Neuronal stem cell (in vitro differentiated cells): Measurements from ENCODE around the gene LPCAT1.
A peak's percentile ranks its signal among the peaks of the same experiment; 100 is the strongest.

Experiments used
- DNase-seq: peaks from one replicate; pipeline ENCODE4 v3.0.0-alpha.2; 2013; ENCODE audit warnings: low spot score
- H2AFZ ChIP-seq: one replicate; pipeline ENCODE4 v1.6.1; 2013; ENCODE audit warnings: mild to moderate bottlenecking, low read length, inconsistent platforms
- H2AK5ac ChIP-seq: 2 replicates; pipeline ENCODE4 v1.6.1; 2013; ENCODE audit warnings: low read depth, mild to moderate bottlenecking, inconsistent platforms, low read length, moderate library complexity, mixed read lengths
- H2BK120ac ChIP-seq: 2 replicates; pipeline ENCODE4 v1.6.1; 2013; ENCODE audit warnings: low read depth, mild to moderate bottlenecking, inconsistent platforms, low read length, moderate library complexity, mixed read lengths
- H2BK12ac ChIP-seq: one replicate; pipeline ENCODE4 v1.6.1; 2013; ENCODE audit warnings: low read length, inconsistent platforms
- H2BK15ac ChIP-seq: 2 replicates; pipeline ENCODE4 v1.6.1; 2013; ENCODE audit warnings: mild to moderate bottlenecking, low read length, inconsistent platforms, mixed read lengths
- H2BK5ac ChIP-seq: one replicate; pipeline ENCODE4 v1.6.1; 2013; ENCODE audit warnings: inconsistent platforms, mild to moderate bottlenecking, low read length, moderate library complexity
- H3K14ac ChIP-seq: one replicate; pipeline ENCODE4 v1.6.1; 2013; ENCODE audit warnings: low read length, inconsistent platforms
- H3K18ac ChIP-seq: 2 replicates; pipeline ENCODE4 v1.6.1; 2013; ENCODE audit warnings: low read length, inconsistent platforms
- H3K23ac ChIP-seq: 2 replicates; pipeline ENCODE4 v1.6.1; 2013; ENCODE audit warnings: low read depth, mild to moderate bottlenecking, mixed read lengths, low read length, inconsistent platforms; ENCODE audit not compliant: poor library complexity
- H3K27ac ChIP-seq: replicated peaks from 3 replicates; pipeline ENCODE4 v1.5.1; 2013; ENCODE audit warnings: low read length, inconsistent platforms
- H3K27me3 ChIP-seq, 3 experiments: 2 replicates each; pipeline ENCODE4 v1.6.1; 2013; ENCODE audit warnings: low read length in 3 of 3, mild to moderate bottlenecking in 2 of 3, inconsistent platforms in 1 of 3, low read depth in 1 of 3, mixed read lengths in 1 of 3, moderate library complexity in 1 of 3; ENCODE audit not compliant: control insufficient read depth in 3 of 3, insufficient read depth in 3 of 3
- H3K36me3 ChIP-seq, 2 donors: replicated peaks in 1 of 2; 2 replicates each; pipeline ENCODE4 v1.6.1; 2013; ENCODE audit warnings: low read length in 2 of 2; ENCODE audit not compliant: control insufficient read depth in 2 of 2, insufficient read depth in 2 of 2
- H3K4ac ChIP-seq: 2 replicates; pipeline ENCODE4 v1.6.1; 2013; ENCODE audit warnings: inconsistent platforms, mild to moderate bottlenecking, low read length, moderate library complexity
- H3K4me1 ChIP-seq, 2 donors: 1 replicate in 1 of 2; 2 replicates in 1 of 2; pipeline ENCODE4 v1.6.1; 2013; ENCODE audit warnings: low read length in 2 of 2, low read depth in 1 of 2; ENCODE audit not compliant: control insufficient read depth in 2 of 2, insufficient read depth in 1 of 2
- H3K4me2 ChIP-seq: one replicate; pipeline ENCODE4 v1.6.1; 2013; ENCODE audit warnings: mild to moderate bottlenecking, low read length, inconsistent platforms; ENCODE audit not compliant: insufficient read depth, poor library complexity, severe bottlenecking
- H3K4me3 ChIP-seq, 2 donors: 2 replicates each; pipeline ENCODE4 v1.5.1; 2013; ENCODE audit warnings: low read length in 2 of 2, mild to moderate bottlenecking in 2 of 2, inconsistent platforms in 1 of 2, moderate library complexity in 1 of 2
- H3K79me1 ChIP-seq: one replicate; pipeline ENCODE4 v1.6.1; 2013; ENCODE audit warnings: low read depth, mild to moderate bottlenecking, inconsistent platforms, low read length, moderate library complexity
- H3K9ac ChIP-seq: one replicate; pipeline ENCODE4 v1.6.1; 2013; ENCODE audit warnings: mild to moderate bottlenecking, low read depth, low read length, inconsistent platforms; ENCODE audit not compliant: poor library complexity
- H3K9me3 ChIP-seq, 2 donors: replicated peaks in 1 of 2; 2 replicates each; pipeline versions ENCODE3 to v1.6.1; 2013; ENCODE audit warnings: low read length in 2 of 2, mild to moderate bottlenecking in 2 of 2, inconsistent platforms in 1 of 2, low read depth in 1 of 2, mixed read lengths in 1 of 2, moderate library complexity in 1 of 2; ENCODE audit not compliant: control insufficient read depth in 2 of 2, insufficient read depth in 1 of 2
- H4K8ac ChIP-seq: one replicate; pipeline ENCODE4 v1.6.1; 2013; ENCODE audit warnings: low read depth, mild to moderate bottlenecking, inconsistent platforms, low read length, moderate library complexity
- H4K91ac ChIP-seq: one replicate; pipeline ENCODE4 v1.6.1; 2013; ENCODE audit warnings: low read length, low read depth, mild to moderate bottlenecking, inconsistent platforms; ENCODE audit not compliant: poor library complexity
- WGBS, 2 donors: extraction: QIAGEN DNeasy Blood & Tissue Kit; methylation state at CpG; one replicate each; pipeline ENCODE4 v1.1.7; 2013; ENCODE audit warnings: missing lambda C conversion rate in 2 of 2, mixed read lengths in 1 of 2; ENCODE audit not compliant: insufficient read length in 2 of 2, insufficient replicate concordance in 1 of 2; ENCODE audit errors: extremely low coverage in 2 of 2; 5-methylcytosine and 5-hydroxymethylcytosine counted together

LPCAT1 gene

GRCh38 chr5:1449081-1449630 is 74.6 kb downstream of the LPCAT1 start:
- Histone ChIP-seq H3K36me3 (no peaks in the 10 kb centered on the region), H2BK15ac (no peak overlapping the region), H2BK12ac (no peak overlapping the region), H3K27ac (no peak overlapping the region), H3K4ac (no peak overlapping the region), H2AFZ (no peak overlapping the region), H2BK5ac (no peak overlapping the region), H3K23ac (no peak overlapping the region), H3K4me3 (no peak overlapping the region), H2BK120ac (no peak overlapping the region), H3K79me1 (no peaks in the 10 kb centered on the region), H3K4me1 (peaks cover 0 to 5% of the 10 kb centered on the region in 2 donors), H3K27me3 (peaks cover 18 to 71% (median 40%) of the 10 kb centered on the region in 3 experiments), H3K14ac (no peak overlapping the region), H3K18ac (no peak overlapping the region), H3K9me3 (peaks cover 4 to 6% of the 10 kb centered on the region in 2 donors), H4K91ac (no peak overlapping the region), H3K4me2 (no peak overlapping the region), H2AK5ac (no peak overlapping the region), H3K9ac (no peak overlapping the region), H4K8ac (no peak overlapping the region)
- no CpG with 5 or more reads among the region's 12 CpGs for WGBS, 2 donors
- no peak for DNase-seq

- Histone ChIP-seq H2BK5ac (no peak overlapping the region), H3K4me2 (no peak overlapping the region), H3K36me3 (no peaks in the 10 kb centered on the region), H2BK12ac (no peak overlapping the region), H4K91ac (no peak overlapping the region), H3K23ac (no peak overlapping the region), H3K4ac (no peak overlapping the region), H3K18ac (no peak overlapping the region), H3K4me1 (peaks cover 0 to 5% of the 10 kb centered on the region in 2 donors), H2BK120ac (no peak overlapping the region), H2AK5ac (no peak overlapping the region), H3K14ac (no peak overlapping the region), H3K27ac (no peak overlapping the region), H3K4me3 (no peak overlapping the region), H3K9me3 (peaks cover 1 to 5% of the 10 kb centered on the region in 2 donors), H2AFZ (no peak overlapping the region), H4K8ac (no peak overlapping the region), H2BK15ac (no peak overlapping the region), H3K9ac (no peak overlapping the region), H3K79me1 (no peaks in the 10 kb centered on the region), H3K27me3 (peaks cover 23 to 77% (median 46%) of the 10 kb centered on the region in 3 experiments)
- DNase-seq, result no peak
- no CpG with 5 or more reads among the region's 5 CpGs for WGBS, 2 donors
Observed at GRCh38 chr5:1448511-1449011, 75.2 kb downstream of the LPCAT1 start.

- Histone ChIP-seq H3K27ac (no peak overlapping the region), H3K14ac (no peak overlapping the region), H2BK12ac (no peak overlapping the region), H3K23ac (peak overlapping the region; percentile 35), H2BK5ac (no peak overlapping the region), H3K27me3 (peaks cover 27 to 84% (median 53%) of the 10 kb centered on the region in 3 experiments), H4K8ac (no peak overlapping the region), H3K36me3 (no peaks in the 10 kb centered on the region), H3K4me1 (peaks cover 0 to 5% of the 10 kb centered on the region in 2 donors), H2BK15ac (no peak overlapping the region), H3K9me3 (peaks cover 0 to 7% of the 10 kb centered on the region in 2 donors), H3K79me1 (no peaks in the 10 kb centered on the region), H3K4me3 (no peak overlapping the region), H2AK5ac (no peak overlapping the region), H3K4me2 (no peak overlapping the region), H3K9ac (no peak overlapping the region), H2AFZ (no peak overlapping the region), H3K4ac (no peak overlapping the region), H2BK120ac (no peak overlapping the region), H4K91ac (no peak overlapping the region), H3K18ac (no peak overlapping the region)
- no CpG with 5 or more reads among the region's 16 CpGs for WGBS, 2 donors
- DNase-seq, result no peak
Observed at GRCh38 chr5:1447671-1448361, 75.9 kb downstream of the LPCAT1 start.

- WGBS, 2 donors, result no CpG with 5 or more reads among the region's 16 CpGs
Observed at GRCh38 chr5:1446602-1447343, 77.0 kb downstream of the LPCAT1 start.

More at GRCh38 chr5:1446602-1447343, 77.0 kb downstream of the LPCAT1 start:
- Histone ChIP-seq H3K27me3 (peaks cover 27 to 89% (median 57%) of the 10 kb centered on the region in 3 experiments), H2AK5ac (no peak overlapping the region), H3K14ac (no peak overlapping the region), H3K4me3 (no peak overlapping the region), H3K4ac (no peak overlapping the region), H3K23ac (no peak overlapping the region), H3K18ac (no peak overlapping the region), H2BK120ac (no peak overlapping the region), H3K36me3 (no peaks in the 10 kb centered on the region), H2BK12ac (no peak overlapping the region), H3K9me3 (peaks cover 0 to 6% of the 10 kb centered on the region in 2 donors), H3K79me1 (no peaks in the 10 kb centered on the region), H3K4me2 (no peak overlapping the region), H4K8ac (no peak overlapping the region), H4K91ac (no peak overlapping the region), H2BK5ac (no peak overlapping the region), H2AFZ (no peak overlapping the region), H3K9ac (no peak overlapping the region), H3K4me1 (peaks cover 0 to 5% of the 10 kb centered on the region in 2 donors), H3K27ac (no peak overlapping the region), H2BK15ac (no peak overlapping the region)
- no peak for DNase-seq
